ENCODE measurements around the gene BOD1L1. TPM values are rescaled to one million over a fixed set of nuclear protein-coding genes. Genes with fewer than 3 reads are reported as not detected.

Gene BOD1L1
- total and polyA plus RNA-seq, 2 donors (not counting 1 experiment from before 2014, with no cell fraction given) = 20.2 to 109 TPM

- intact Hi-C loops (cut with micrococcal nuclease) = no loop called here
- Histone ChIP-seq H3K36me3 (replicated peaks in 1 of 2; ENCODE audit: control extremely low read depth in 1 of 2, control insufficient read depth in 1 of 2, extremely low read depth in 1 of 2, insufficient read depth in 2 of 2, low read length in 1 of 2) (no peaks in the 10 kb centered on the region), H3K4me3 (ENCODE audit: control extremely low read depth in 1 of 5, extremely low read depth in 1 of 5, insufficient read depth in 1 of 5, low read depth in 2 of 5, low read length in 4 of 5) (no peak overlapping the region), H3K27ac (ENCODE audit: low read length in 2 of 2) (no peak overlapping the region), H3K9me3 (ENCODE audit: control extremely low read depth in 1 of 3, control insufficient read depth in 2 of 3, insufficient read depth in 1 of 3, low read length in 2 of 3) (peaks cover 0 to 84% (median 30%) of the 10 kb centered on the region in 3 donors), H2AFZ (ENCODE audit: insufficient read depth, low read depth, low read length, poor library complexity, severe bottlenecking) (no peak overlapping the region), H3K79me2 (ENCODE audit: control insufficient read depth, insufficient read depth, low read length) (no peaks in the 10 kb centered on the region), H3K9ac (ENCODE audit: low read length) (no peak overlapping the region), H3K27me3 (replicated peaks in 1 of 4; ENCODE audit: control extremely low read depth in 1 of 4, control insufficient read depth in 3 of 4, insufficient read depth in 4 of 4, low read length in 3 of 4) (peaks cover 0 to 98% (median 92%) of the 10 kb centered on the region in 4 experiments), H3K4me1 (ENCODE audit: control insufficient read depth in 2 of 2, insufficient read depth in 2 of 2, low read length in 2 of 2) (peaks cover 24 to 50% of the 10 kb centered on the region in 2 donors), H3K4me2 (replicated peaks; ENCODE audit: low read depth, low read length, poor library complexity, severe bottlenecking) (no peak overlapping the region), H4K20me1 (ENCODE audit: control insufficient read depth, insufficient read depth, low read length, poor library complexity, severe bottlenecking) (no peaks in the 10 kb centered on the region)
- H3K4me3 Mint-ChIP-seq = no peak overlapping the region
- no peak overlapping the region for H3K27ac Mint-ChIP-seq
- DNase-seq = no peak
- ChIA-PET CTCF (interaction anchor here (1.2 kb wide), 1 partner anchor 12 kb away, joined by 7 read pairs; no protein-coding TSS in a partner anchor), POLR2A (no interaction called here)
- peaks cover 7% of the 10 kb centered on the region for H3K9me3 Mint-ChIP-seq (ENCODE audit: insufficient read depth)
- WGBS (ENCODE audit: insufficient coverage) = 18% methylated on average over 12 of the region's 13 CpGs
- TF ChIP-seq CTCF (IDR thresholded peaks at IDR 0.05) = no peak
- peaks cover 76% of the 10 kb centered on the region for H3K27me3 Mint-ChIP-seq
- H3K4me1 Mint-ChIP-seq = peaks cover 9% of the 10 kb centered on the region
- ATAC-seq (ENCODE audit: low read depth) = no peak
These were observed 93.7 kb downstream of the BOD1L1 start for GRCh38 chr4:13533670-13534343.

GRCh38 chr4:13531625-13531998, 95.9 kb downstream of the BOD1L1 start:
- ATAC-seq (ENCODE audit: low read depth) = no peak
- Histone ChIP-seq H3K36me3 (replicated peaks in 1 of 2; ENCODE audit: control extremely low read depth in 1 of 2, control insufficient read depth in 1 of 2, extremely low read depth in 1 of 2, insufficient read depth in 2 of 2, low read length in 1 of 2) (no peaks in the 10 kb centered on the region), H3K4me1 (ENCODE audit: control insufficient read depth in 2 of 2, insufficient read depth in 2 of 2, low read length in 2 of 2) (peaks cover 37 to 57% of the 10 kb centered on the region in 2 donors), H3K4me2 (replicated peaks; ENCODE audit: low read depth, low read length, poor library complexity, severe bottlenecking) (no peak overlapping the region), H3K27ac (ENCODE audit: low read length in 2 of 2) (no peak overlapping the region), H3K9me3 (ENCODE audit: control extremely low read depth in 1 of 3, control insufficient read depth in 2 of 3, insufficient read depth in 1 of 3, low read length in 2 of 3) (peaks cover 0 to 71% (median 14%) of the 10 kb centered on the region in 3 donors), H3K4me3 (ENCODE audit: control extremely low read depth in 1 of 5, extremely low read depth in 1 of 5, insufficient read depth in 1 of 5, low read depth in 2 of 5, low read length in 4 of 5) (no peak overlapping the region), H3K27me3 (replicated peaks in 1 of 4; ENCODE audit: control extremely low read depth in 1 of 4, control insufficient read depth in 3 of 4, insufficient read depth in 4 of 4, low read length in 3 of 4) (peaks cover 0 to 98% (median 89%) of the 10 kb centered on the region in 4 experiments), H3K79me2 (ENCODE audit: control insufficient read depth, insufficient read depth, low read length) (no peaks in the 10 kb centered on the region), H2AFZ (ENCODE audit: insufficient read depth, low read depth, low read length, poor library complexity, severe bottlenecking) (no peak overlapping the region), H3K9ac (ENCODE audit: low read length) (no peak overlapping the region), H4K20me1 (ENCODE audit: control insufficient read depth, insufficient read depth, low read length, poor library complexity, severe bottlenecking) (no peaks in the 10 kb centered on the region)
- POLR2A ChIA-PET = no interaction called here
- peaks cover 1% of the 10 kb centered on the region for H3K9me3 Mint-ChIP-seq (ENCODE audit: insufficient read depth)
- peaks cover 82% of the 10 kb centered on the region for H3K27me3 Mint-ChIP-seq
- WGBS (ENCODE audit: insufficient coverage) = 38% methylated on average over 5 of the region's 8 CpGs
- no peak for DNase-seq
- H3K4me1 Mint-ChIP-seq = peaks cover 24% of the 10 kb centered on the region
- TF ChIP-seq CTCF (IDR thresholded peaks at IDR 0.05) (no peak), EZH2 (IDR thresholded peaks at IDR 0.05; ENCODE audit: borderline replicate concordance, insufficient read depth, low read depth, low read length, poor library complexity, severe bottlenecking) (no peak)
- no peak overlapping the region for H3K4me3 Mint-ChIP-seq
- intact Hi-C loops (cut with micrococcal nuclease) = no loop called here
- CTCF ChIA-PET = interaction anchor here (2.3 kb wide), 1 partner anchor 12 kb away, joined by 8 read pairs; the partner anchor contains the start of gene NKX3-2
- no peak overlapping the region for H3K27ac Mint-ChIP-seq

All from B cell (primary cell).